ENCODE measurements around the gene MACROD2.

MACROD2 gene

DNA sequence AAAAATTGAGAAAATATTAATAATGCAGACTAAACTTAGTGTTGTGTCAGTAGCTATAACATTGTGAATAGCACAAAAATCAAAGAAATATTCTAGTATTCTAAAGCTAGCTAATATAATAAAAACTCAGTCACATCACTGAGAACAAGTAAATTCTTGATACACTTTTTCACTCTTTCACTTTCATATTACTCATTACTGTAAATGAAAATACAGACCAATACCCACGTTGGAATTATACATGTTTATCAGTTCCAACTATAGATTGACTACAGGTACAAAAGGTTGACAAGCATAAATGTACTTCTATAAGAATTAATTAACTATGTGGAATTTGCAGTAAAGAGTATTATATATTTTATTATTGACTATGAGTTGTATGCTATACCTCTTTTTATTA lies 1385.5 kb downstream of the MACROD2 start:
- TF ChIP-seq ZFX (IDR thresholded peaks at IDR 0.05) = no peak
- TF ChIP-seq, protein P1, sequence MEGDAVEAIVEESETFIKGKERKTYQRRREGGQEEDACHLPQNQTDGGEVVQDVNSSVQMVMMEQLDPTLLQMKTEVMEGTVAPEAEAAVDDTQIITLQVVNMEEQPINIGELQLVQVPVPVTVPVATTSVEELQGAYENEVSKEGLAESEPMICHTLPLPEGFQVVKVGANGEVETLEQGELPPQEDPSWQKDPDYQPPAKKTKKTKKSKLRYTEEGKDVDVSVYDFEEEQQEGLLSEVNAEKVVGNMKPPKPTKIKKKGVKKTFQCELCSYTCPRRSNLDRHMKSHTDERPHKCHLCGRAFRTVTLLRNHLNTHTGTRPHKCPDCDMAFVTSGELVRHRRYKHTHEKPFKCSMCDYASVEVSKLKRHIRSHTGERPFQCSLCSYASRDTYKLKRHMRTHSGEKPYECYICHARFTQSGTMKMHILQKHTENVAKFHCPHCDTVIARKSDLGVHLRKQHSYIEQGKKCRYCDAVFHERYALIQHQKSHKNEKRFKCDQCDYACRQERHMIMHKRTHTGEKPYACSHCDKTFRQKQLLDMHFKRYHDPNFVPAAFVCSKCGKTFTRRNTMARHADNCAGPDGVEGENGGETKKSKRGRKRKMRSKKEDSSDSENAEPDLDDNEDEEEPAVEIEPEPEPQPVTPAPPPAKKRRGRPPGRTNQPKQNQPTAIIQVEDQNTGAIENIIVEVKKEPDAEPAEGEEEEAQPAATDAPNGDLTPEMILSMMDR (conservative IDR thresholded peaks at IDR 0.05) = no peak
- no peak overlapping the region for H3K27ac ChIP-seq

DNA sequence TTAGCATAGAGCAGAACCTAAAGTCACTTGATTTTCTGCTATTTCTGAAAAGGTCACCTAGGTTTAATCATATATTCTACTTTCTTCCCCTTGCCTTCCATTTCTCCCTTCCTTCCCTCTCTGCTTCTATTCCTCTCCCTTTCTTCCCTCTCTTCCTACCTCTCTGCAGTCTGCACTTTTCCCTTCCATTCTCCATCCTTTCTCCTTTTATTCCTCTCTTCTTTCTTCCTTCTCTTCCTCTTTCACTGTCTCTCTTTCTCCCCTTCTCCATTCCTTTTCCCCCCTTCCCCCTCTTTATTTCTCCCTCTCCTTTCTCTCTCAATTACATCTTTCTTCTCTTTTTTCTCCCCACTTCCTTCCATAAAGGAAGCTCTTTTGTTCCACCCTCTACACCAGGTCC lies 1391.9 kb downstream of the MACROD2 start:
- H3K27ac ChIP-seq = no peak overlapping the region
- TF ChIP-seq ZFX (IDR thresholded peaks at IDR 0.05) = no peak
- TF ChIP-seq, protein P1 (conservative IDR thresholded peaks at IDR 0.05) = no peak

DNA sequence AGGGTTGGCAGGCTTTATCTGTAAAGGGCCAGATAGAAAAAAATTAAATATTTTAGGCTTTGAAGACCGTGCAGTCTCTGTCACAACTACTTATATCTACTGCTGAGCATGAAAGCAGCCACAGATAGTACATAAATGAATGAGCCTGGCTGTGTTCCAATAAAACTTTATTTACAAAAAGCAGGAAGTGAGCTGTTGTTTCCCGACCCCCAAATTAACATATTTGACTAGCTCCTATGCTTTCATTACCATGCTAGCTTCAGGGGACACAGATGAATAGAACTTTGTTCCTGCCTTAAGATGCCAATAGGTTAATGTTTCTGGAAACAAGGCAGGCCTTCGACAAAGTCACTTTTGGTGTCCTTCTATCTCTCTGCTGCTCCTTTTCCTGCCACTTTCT lies 1400.1 kb downstream of the MACROD2 start:
- no peak for TF ChIP-seq ZFX (IDR thresholded peaks at IDR 0.05)
- TF ChIP-seq, protein P1 (conservative IDR thresholded peaks at IDR 0.05) = no peak
- H3K27ac ChIP-seq = no peak overlapping the region

DNA sequence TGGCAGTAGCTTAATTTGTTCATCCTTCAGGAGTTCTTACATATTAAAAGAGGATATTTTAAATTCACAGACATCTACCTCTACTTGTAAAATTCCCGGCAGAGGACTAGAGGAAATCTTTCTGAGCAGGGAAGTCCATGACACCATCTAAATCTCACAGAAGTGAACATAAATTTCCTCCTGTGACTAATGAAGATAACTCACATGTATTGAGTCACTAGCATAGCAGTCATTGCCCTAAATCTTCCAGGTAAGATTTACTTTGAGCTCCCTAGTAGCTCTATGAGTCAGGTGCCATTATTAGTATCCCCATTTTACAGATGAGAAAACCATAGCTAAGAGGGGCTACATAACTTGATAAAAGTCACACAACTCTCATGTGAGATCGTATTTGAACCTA lies 1400.7 kb downstream of the MACROD2 start:
- H3K27ac ChIP-seq = no peak overlapping the region
- no peak for TF ChIP-seq ZFX (IDR thresholded peaks at IDR 0.05)
- TF ChIP-seq, protein P1 (conservative IDR thresholded peaks at IDR 0.05) = no peak

DNA sequence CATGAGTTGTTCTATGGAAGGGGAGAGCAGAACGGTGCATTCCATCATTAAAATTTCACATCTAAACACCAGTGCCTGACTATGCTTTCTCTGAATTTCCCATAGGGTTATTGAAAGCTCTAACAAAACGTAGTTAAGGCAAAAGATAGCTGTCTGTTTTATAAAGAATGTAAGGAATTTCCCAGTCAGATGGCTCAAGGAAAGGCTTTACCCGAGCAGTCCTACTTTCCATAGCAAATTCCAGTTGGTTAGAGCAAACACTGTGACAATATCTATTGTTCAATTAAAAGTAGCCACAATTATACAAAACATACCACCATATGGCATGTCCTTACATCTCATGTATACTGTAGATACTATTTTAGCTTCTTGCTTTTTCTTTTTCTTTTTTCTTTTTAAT lies 1401.6 kb downstream of the MACROD2 start:
- no peak for TF ChIP-seq ZFX (IDR thresholded peaks at IDR 0.05)
- TF ChIP-seq, protein P1 (conservative IDR thresholded peaks at IDR 0.05) = no peak
- no peak overlapping the region for H3K27ac ChIP-seq

DNA sequence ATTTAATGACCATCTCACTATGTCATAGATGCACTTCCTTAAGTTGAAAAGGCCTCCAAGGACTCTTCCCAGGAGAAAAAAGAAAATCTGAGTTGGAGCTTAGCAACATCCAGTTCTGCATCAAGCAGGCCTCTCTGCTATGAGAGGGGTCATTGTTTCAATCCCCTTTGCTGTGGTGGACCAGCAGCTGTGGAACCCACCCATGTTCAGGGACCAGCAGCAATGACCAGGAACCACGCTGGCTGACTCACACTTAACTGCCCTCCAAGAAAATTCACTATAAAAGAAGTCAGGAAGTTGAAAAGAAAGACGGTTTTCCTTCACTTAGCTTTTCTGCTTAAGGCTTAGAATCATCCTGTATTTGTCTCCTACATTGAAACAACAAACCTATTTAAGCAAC lies 1404.5 kb downstream of the MACROD2 start:
- TF ChIP-seq, protein P1 (conservative IDR thresholded peaks at IDR 0.05) = no peak
- TF ChIP-seq ZFX (IDR thresholded peaks at IDR 0.05) = no peak
- H3K27ac ChIP-seq = no peak overlapping the region

DNA sequence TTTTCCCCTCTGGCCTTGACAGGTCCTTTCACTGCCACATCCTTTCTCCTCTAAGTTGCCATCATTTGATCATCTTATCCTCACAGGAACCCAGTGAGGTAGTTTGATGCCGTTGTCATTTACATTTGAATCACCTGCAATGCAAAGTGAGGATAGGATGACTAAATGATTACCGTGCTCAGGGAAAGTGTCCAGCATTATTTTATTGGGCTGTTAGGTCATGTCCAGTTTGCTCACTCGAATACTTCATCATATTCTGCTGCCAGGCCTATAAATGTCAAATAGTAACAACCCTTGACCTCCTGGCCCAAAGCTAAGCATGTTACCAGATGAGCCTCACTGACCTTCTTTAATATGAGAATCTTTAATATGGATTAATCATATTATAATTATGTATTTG lies 1410.8 kb downstream of the MACROD2 start:
- TF ChIP-seq ZFX (IDR thresholded peaks at IDR 0.05) = no peak
- TF ChIP-seq, protein P1 (conservative IDR thresholded peaks at IDR 0.05) = no peak
- H3K27ac ChIP-seq = no peak overlapping the region
